ENCODE results near the gene STRN3.

Gene STRN3

GRCh38 chr14:30960216-30960615, 66.0 kb downstream of the STRN3 start:
- TF ChIP-seq CTCF (IDR thresholded peaks at IDR 0.05; ENCODE audit: borderline replicate concordance, control extremely low read depth, extremely low read depth, insufficient read depth, missing control alignments): no peak
- DNase-seq (ENCODE audit: low spot score): no peak
- in situ Hi-C loops (cut with MboI; ENCODE audit: low sequenced_read_pairs, unreplicated experiment): no loop called here

- in situ Hi-C loops (cut with MboI; ENCODE audit: low sequenced_read_pairs, unreplicated experiment): no loop called here
- DNase-seq (ENCODE audit: low spot score): peak; percentile 34
These were observed 67.4 kb downstream of the STRN3 start for GRCh38 chr14:30958555-30959407.

GRCh38 chr14:30957813-30958370, 68.3 kb downstream of the STRN3 start:
- TF ChIP-seq CTCF (IDR thresholded peaks at IDR 0.05; ENCODE audit: borderline replicate concordance, control extremely low read depth, extremely low read depth, insufficient read depth, missing control alignments): no peak
- in situ Hi-C loops (cut with MboI; ENCODE audit: low sequenced_read_pairs, unreplicated experiment): no loop called here
- no peak for DNase-seq (ENCODE audit: low spot score)

More at GRCh38 chr14:30958555-30959407, 67.4 kb downstream of the STRN3 start:
- no peak for TF ChIP-seq CTCF (IDR thresholded peaks at IDR 0.05; ENCODE audit: borderline replicate concordance, control extremely low read depth, extremely low read depth, insufficient read depth, missing control alignments)

- in situ Hi-C loops (cut with MboI; ENCODE audit: low sequenced_read_pairs, unreplicated experiment): no loop called here
- no peak for DNase-seq (ENCODE audit: low spot score)
- TF ChIP-seq CTCF (IDR thresholded peaks at IDR 0.05; ENCODE audit: borderline replicate concordance, control extremely low read depth, extremely low read depth, insufficient read depth, missing control alignments): no peak
These were observed 76.5 kb downstream of the STRN3 start for GRCh38 chr14:30949651-30950050.

- in situ Hi-C loops (cut with MboI; ENCODE audit: low sequenced_read_pairs, unreplicated experiment): no loop called here
- TF ChIP-seq CTCF (IDR thresholded peaks at IDR 0.05; ENCODE audit: borderline replicate concordance, control extremely low read depth, extremely low read depth, insufficient read depth, missing control alignments): no peak
- no peak for DNase-seq (ENCODE audit: low spot score)
These were observed 82.5 kb downstream of the STRN3 start for GRCh38 chr14:30943694-30944093.

GRCh38 chr14:30940886-30941285, 85.3 kb downstream of the STRN3 start:
- TF ChIP-seq CTCF (IDR thresholded peaks at IDR 0.05; ENCODE audit: borderline replicate concordance, control extremely low read depth, extremely low read depth, insufficient read depth, missing control alignments): no peak
- in situ Hi-C loops (cut with MboI; ENCODE audit: low sequenced_read_pairs, unreplicated experiment): no loop called here
- DNase-seq (ENCODE audit: low spot score): no peak
